ENCODE measurements around the gene TTYH3. TPM values are rescaled to one million over a fixed set of nuclear protein-coding genes. Genes with fewer than 3 reads are reported as not detected.

Gene TTYH3
- polyA plus RNA-seq, 6 donors from 2014 or later: 1.2 to 4.4 (median 2.5) TPM

GRCh38 chr7:2637505-2638223, 5.9 kb downstream of the TTYH3 start:
- H3K4me3 Mint-ChIP-seq: peak overlapping the region in 6 of 8 donors; percentile 15 to 72 (median 57)
- H3K27ac Mint-ChIP-seq: peak overlapping the region in 5 of 6 donors; percentile 26 to 77 (median 38)
- H3K27me3 Mint-ChIP-seq: no peaks in the 10 kb centered on the region
- no peaks in the 10 kb centered on the region for H3K36me3 Mint-ChIP-seq
- peaks cover 39 to 65% (median 58%) of the 10 kb centered on the region in 3 donors for H3K4me1 Mint-ChIP-seq
- peak; percentile 53 to 56 for ATAC-seq (ENCODE audit: low read depth in 2 of 2)
- H3K9me3 Mint-ChIP-seq: no peaks in the 10 kb centered on the region
- peak; percentile 76 for DNase-seq

- peaks cover 41 to 61% (median 61%) of the 10 kb centered on the region in 3 donors for H3K4me1 Mint-ChIP-seq
- peak overlapping the region in 2 of 8 donors; percentile 9 to 65 for H3K4me3 Mint-ChIP-seq
- ATAC-seq (ENCODE audit: low read depth in 2 of 2) (no peak), DNase-seq (no peak)
- no peaks in the 10 kb centered on the region for H3K27me3 Mint-ChIP-seq
- H3K9me3 Mint-ChIP-seq: no peaks in the 10 kb centered on the region
- no peaks in the 10 kb centered on the region for H3K36me3 Mint-ChIP-seq
- H3K27ac Mint-ChIP-seq: peak overlapping the region in 3 of 6 donors; percentile 20 to 77 (median 75)
Observed at GRCh38 chr7:2638224-2638991, 6.6 kb downstream of the TTYH3 start.

- no peaks in the 10 kb centered on the region for H3K36me3 Mint-ChIP-seq
- DNase-seq (no peak), ATAC-seq (ENCODE audit: low read depth in 2 of 2) (no peak)
- no peak overlapping the region for H3K4me3 Mint-ChIP-seq
- no peaks in the 10 kb centered on the region for H3K9me3 Mint-ChIP-seq
- peak overlapping the region in 2 of 6 donors; percentile 51 to 88 for H3K27ac Mint-ChIP-seq
- peaks cover 43 to 61% (median 61%) of the 10 kb centered on the region in 3 donors for H3K4me1 Mint-ChIP-seq
- no peaks in the 10 kb centered on the region for H3K27me3 Mint-ChIP-seq
Observed at GRCh38 chr7:2639181-2639681, 7.4 kb downstream of the TTYH3 start.

GRCh38 chr7:2639695-2640481, 8.1 kb downstream of the TTYH3 start:
- no peak for ATAC-seq (ENCODE audit: low read depth in 2 of 2)
- DNase-seq: no peak
- H3K27me3 Mint-ChIP-seq: no peaks in the 10 kb centered on the region
- H3K4me1 Mint-ChIP-seq: peaks cover 46 to 67% (median 67%) of the 10 kb centered on the region in 3 donors
- no peaks in the 10 kb centered on the region for H3K36me3 Mint-ChIP-seq
- H3K27ac Mint-ChIP-seq: peak overlapping the region in 1 of 6 donors; percentile 88
- peak overlapping the region in 1 of 8 donors; percentile 15 for H3K4me3 Mint-ChIP-seq
- no peaks in the 10 kb centered on the region for H3K9me3 Mint-ChIP-seq

- DNase-seq (no peak), ATAC-seq (ENCODE audit: low read depth in 2 of 2) (no peak)
- Mint-ChIP-seq H3K9me3 (no peaks in the 10 kb centered on the region), H3K27me3 (no peaks in the 10 kb centered on the region), H3K27ac (peak overlapping the region in 3 of 6 donors; percentile 49 to 92 (median 88)), H3K4me1 (peaks cover 48 to 72% (median 68%) of the 10 kb centered on the region in 3 donors), H3K4me3 (peak overlapping the region in 2 of 8 donors; percentile 72 to 82), H3K36me3 (no peaks in the 10 kb centered on the region)
Observed at GRCh38 chr7:2640482-2640830, 8.7 kb downstream of the TTYH3 start.

- Mint-ChIP-seq H3K9me3 (no peaks in the 10 kb centered on the region), H3K4me3 (peak overlapping the region in 7 of 8 donors; percentile 64 to 86 (median 75)), H3K36me3 (no peaks in the 10 kb centered on the region), H3K4me1 (peaks cover 51 to 76% (median 68%) of the 10 kb centered on the region in 3 donors), H3K27ac (peak overlapping the region in 4 of 6 donors; percentile 67 to 94 (median 90)), H3K27me3 (no peaks in the 10 kb centered on the region)
- DNase-seq (no peak), ATAC-seq (ENCODE audit: low read depth in 2 of 2) (no peak)
Observed at GRCh38 chr7:2640846-2641316, 9.1 kb downstream of the TTYH3 start.

GRCh38 chr7:2641406-2642393, 9.9 kb downstream of the TTYH3 start:
- H3K9me3 Mint-ChIP-seq: no peaks in the 10 kb centered on the region
- H3K27ac Mint-ChIP-seq: peak overlapping the region in 5 of 6 donors; percentile 73 to 94 (median 92)
- peak overlapping the region; percentile 42 to 86 (median 74) for H3K4me3 Mint-ChIP-seq
- peaks cover 43 to 69% (median 60%) of the 10 kb centered on the region in 3 donors for H3K4me1 Mint-ChIP-seq
- peak; percentile 73 to 74 for ATAC-seq (ENCODE audit: low read depth in 2 of 2)
- peak; percentile 71 for DNase-seq
- no peaks in the 10 kb centered on the region for H3K36me3 Mint-ChIP-seq
- H3K27me3 Mint-ChIP-seq: no peaks in the 10 kb centered on the region

- ATAC-seq (ENCODE audit: low read depth in 2 of 2) (no peak), DNase-seq (no peak)
- H3K36me3 Mint-ChIP-seq: no peaks in the 10 kb centered on the region
- H3K27me3 Mint-ChIP-seq: no peaks in the 10 kb centered on the region
- H3K9me3 Mint-ChIP-seq: no peaks in the 10 kb centered on the region
- H3K27ac Mint-ChIP-seq: peak overlapping the region in 2 of 6 donors; percentile 12 to 68
- H3K4me1 Mint-ChIP-seq: peaks cover 34 to 54% (median 49%) of the 10 kb centered on the region in 3 donors
- H3K4me3 Mint-ChIP-seq: peak overlapping the region in 3 of 8 donors; percentile 25 to 53 (median 40)
Observed at GRCh38 chr7:2643386-2644219, 11.8 kb downstream of the TTYH3 start.

GRCh38 chr7:2644220-2644561, 12.4 kb downstream of the TTYH3 start:
- peak overlapping the region in 3 of 6 donors; percentile 6 to 39 (median 12) for H3K27ac Mint-ChIP-seq
- ATAC-seq (ENCODE audit: low read depth in 2 of 2): no peak
- H3K9me3 Mint-ChIP-seq: no peaks in the 10 kb centered on the region
- no peaks in the 10 kb centered on the region for H3K36me3 Mint-ChIP-seq
- no peaks in the 10 kb centered on the region for H3K27me3 Mint-ChIP-seq
- no peak for DNase-seq
- peak overlapping the region in 6 of 8 donors; percentile 10 to 90 (median 64) for H3K4me3 Mint-ChIP-seq
- H3K4me1 Mint-ChIP-seq: peaks cover 34 to 53% (median 49%) of the 10 kb centered on the region in 3 donors

GRCh38 chr7:2644562-2645273, 12.9 kb downstream of the TTYH3 start:
- ATAC-seq (ENCODE audit: low read depth in 2 of 2) (peak; percentile 10 to 31), DNase-seq (no peak)
- H3K27ac Mint-ChIP-seq: peak overlapping the region; percentile 57 to 92 (median 85)
- peaks cover 34 to 49% (median 45%) of the 10 kb centered on the region in 3 donors for H3K4me1 Mint-ChIP-seq
- no peaks in the 10 kb centered on the region for H3K36me3 Mint-ChIP-seq
- no peaks in the 10 kb centered on the region for H3K27me3 Mint-ChIP-seq
- H3K9me3 Mint-ChIP-seq: no peaks in the 10 kb centered on the region
- peak overlapping the region; percentile 64 to 95 (median 88) for H3K4me3 Mint-ChIP-seq

Measured in naive B cell (primary cell).